Measurements from ENCODE around the gene A2ML1.
"Not testable (repeated sequence)": the region's sequence is repeated elsewhere in the genome, so short reads cannot be mapped to it uniquely, and the experiment has no call there.

Gene A2ML1

GRCh38 chr12:8911606-8912268 lies 89.3 kb downstream of the A2ML1 start:
- DNase-seq, result no peak

GRCh38 chr12:8912914-8913313 lies 90.5 kb downstream of the A2ML1 start:
- peak; percentile 32 for DNase-seq

- DNase-seq, result no peak
Observed at GRCh38 chr12:8913702-8914032, 91.2 kb downstream of the A2ML1 start.

- peak; percentile 87 for DNase-seq
Observed at GRCh38 chr12:8914033-8914715, 91.8 kb downstream of the A2ML1 start, which contains the start of gene PHC1. PHC1 (plus strand) TSS chr12:8914509; CDS start chr12:8917678, 3,169 bp downstream.

GRCh38 chr12:8914716-8915526 lies 92.5 kb downstream of the A2ML1 start:
- DNase-seq, result peak; percentile 66

GRCh38 chr12:8916154-8916553 lies 93.7 kb downstream of the A2ML1 start:
- no peak for DNase-seq

GRCh38 chr12:8917031-8917430 lies 94.6 kb downstream of the A2ML1 start:
- DNase-seq, result no peak

GRCh38 chr12:8917751-8918150 lies 95.3 kb downstream of the A2ML1 start:
- no peak for DNase-seq

- not testable (repeated sequence) for DNase-seq
Observed at GRCh38 chr12:8919643-8920042, 97.2 kb downstream of the A2ML1 start.

GRCh38 chr12:8922544-8922943 lies 100.1 kb downstream of the A2ML1 start:
- DNase-seq, result no peak
